Peyer's patch (tissue), 4 donors: Measurements from ENCODE around the gene NUP214.

Experiments
- POLR2A ChIP-seq, 2 donors: fragments of 450-650 bp; IDR thresholded peaks; one replicate each; pipeline ENCODE4 v1.5.1; 2017; ENCODE audit warnings: antibody characterized with exemption in 2 of 2, mild to moderate bottlenecking in 2 of 2, moderate library complexity in 2 of 2
- TF ChIP-seq, protein P1 (sequence below), 6 experiments: fragments of 450-650 bp in 4 of 6; fragments of 200-600 bp in 2 of 6; sonication (generic) in 1 of 6; IDR thresholded peaks; one replicate each; pipeline ENCODE4 v1.5.1; 2017 to 2019; ENCODE audit warnings: antibody characterized with exemption in 6 of 6, mild to moderate bottlenecking in 3 of 6, moderate library complexity in 1 of 6

DNA sequence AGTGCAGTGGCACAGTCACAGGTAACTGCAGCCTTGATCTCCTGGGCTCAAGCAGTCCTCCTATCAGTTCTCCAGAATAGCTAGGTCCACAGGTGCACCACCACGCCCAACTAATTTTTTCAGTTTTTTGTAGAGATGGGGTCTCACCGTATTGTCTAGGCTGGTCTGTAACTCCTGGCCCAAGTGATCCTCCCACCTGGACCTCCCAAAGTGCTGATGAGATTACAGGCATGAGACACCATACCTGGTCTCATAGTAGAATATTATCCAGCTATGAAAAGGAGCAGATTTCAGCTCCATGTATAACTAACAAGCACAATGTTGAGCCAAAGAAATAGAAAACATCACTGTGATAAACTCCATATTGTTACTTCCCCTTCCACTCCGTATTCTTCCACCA is 81.1 kb downstream of the NUP214 start:
- TF ChIP-seq, protein P1, sequence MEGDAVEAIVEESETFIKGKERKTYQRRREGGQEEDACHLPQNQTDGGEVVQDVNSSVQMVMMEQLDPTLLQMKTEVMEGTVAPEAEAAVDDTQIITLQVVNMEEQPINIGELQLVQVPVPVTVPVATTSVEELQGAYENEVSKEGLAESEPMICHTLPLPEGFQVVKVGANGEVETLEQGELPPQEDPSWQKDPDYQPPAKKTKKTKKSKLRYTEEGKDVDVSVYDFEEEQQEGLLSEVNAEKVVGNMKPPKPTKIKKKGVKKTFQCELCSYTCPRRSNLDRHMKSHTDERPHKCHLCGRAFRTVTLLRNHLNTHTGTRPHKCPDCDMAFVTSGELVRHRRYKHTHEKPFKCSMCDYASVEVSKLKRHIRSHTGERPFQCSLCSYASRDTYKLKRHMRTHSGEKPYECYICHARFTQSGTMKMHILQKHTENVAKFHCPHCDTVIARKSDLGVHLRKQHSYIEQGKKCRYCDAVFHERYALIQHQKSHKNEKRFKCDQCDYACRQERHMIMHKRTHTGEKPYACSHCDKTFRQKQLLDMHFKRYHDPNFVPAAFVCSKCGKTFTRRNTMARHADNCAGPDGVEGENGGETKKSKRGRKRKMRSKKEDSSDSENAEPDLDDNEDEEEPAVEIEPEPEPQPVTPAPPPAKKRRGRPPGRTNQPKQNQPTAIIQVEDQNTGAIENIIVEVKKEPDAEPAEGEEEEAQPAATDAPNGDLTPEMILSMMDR (IDR thresholded peaks at IDR 0.05) = no peak
- TF ChIP-seq POLR2A (IDR thresholded peaks at IDR 0.05) = no peak
